ENCODE measurements around the gene ATAD5.
"Not testable (repeated sequence)": the region's sequence is repeated elsewhere in the genome, so short reads cannot be mapped to it uniquely, and the experiment has no call there.

Gene ATAD5

GRCh38 chr17:30915833-30916611, 84.3 kb downstream of the ATAD5 start:
- no peak for DNase-seq (ENCODE audit: low read depth)

- no peak for DNase-seq (ENCODE audit: low read depth)
These were observed 85.3 kb downstream of the ATAD5 start for GRCh38 chr17:30917050-30917449.

DNA sequence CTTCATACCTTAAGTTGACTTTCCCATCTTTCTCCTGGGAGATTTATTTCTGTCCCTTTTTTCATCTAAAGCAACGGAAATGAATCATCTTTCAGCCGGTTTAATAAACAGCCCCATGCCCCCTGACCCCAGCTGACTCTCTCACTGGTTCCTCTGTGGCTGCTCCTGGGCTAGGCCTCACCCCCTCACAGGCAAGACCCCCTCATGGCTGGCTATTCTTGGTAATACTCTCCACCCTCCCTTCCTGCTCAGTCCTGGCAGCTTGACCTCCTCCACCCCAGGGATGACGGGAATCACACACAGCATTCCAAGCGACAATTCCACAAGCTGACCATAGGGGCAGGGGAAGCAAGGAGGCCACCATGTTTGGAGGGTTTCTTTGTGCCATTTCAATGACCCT, 88.5 kb downstream of the ATAD5 start:
- DNase-seq (ENCODE audit: low read depth) = no peak

DNA sequence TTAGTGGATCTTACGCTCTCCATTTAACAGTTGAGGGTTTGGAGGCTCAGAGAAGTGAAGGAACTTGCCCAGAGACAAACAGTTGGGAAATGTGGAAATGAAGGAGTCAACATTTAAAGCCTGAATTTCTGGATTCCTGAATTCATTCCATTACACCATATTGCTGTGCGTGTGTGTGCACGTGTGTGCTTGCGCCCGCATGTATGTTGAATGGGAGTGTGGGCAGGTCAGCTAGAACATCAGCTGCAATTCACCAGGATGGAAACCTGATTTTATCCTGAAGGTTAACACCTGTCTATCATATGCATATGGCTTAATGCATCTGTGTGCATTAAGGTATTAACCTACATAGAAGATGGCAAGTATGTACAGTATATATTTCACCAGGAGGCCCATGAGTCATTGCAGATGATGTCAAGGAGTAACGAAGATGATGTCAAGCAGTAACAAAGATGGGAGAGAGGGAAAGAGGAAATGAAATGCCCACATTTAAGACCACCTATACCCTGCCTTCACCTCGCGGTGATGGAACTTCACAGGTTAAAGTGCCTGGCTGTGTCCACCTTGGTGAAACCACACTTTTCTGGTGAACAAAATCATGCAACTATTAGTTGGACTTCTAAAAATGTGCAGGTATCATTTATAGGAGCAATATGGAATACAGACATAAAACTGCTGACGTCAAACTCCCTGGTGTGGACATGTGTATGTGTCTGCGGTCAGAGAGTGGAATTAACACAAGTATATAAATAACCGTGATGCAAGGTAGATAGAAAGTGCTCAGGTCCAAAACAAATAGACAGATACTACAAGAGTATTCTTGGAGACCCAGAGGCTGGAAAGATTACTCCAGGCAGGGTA, 89.1 kb downstream of the ATAD5 start:
- no peak for DNase-seq (ENCODE audit: low read depth)

DNA sequence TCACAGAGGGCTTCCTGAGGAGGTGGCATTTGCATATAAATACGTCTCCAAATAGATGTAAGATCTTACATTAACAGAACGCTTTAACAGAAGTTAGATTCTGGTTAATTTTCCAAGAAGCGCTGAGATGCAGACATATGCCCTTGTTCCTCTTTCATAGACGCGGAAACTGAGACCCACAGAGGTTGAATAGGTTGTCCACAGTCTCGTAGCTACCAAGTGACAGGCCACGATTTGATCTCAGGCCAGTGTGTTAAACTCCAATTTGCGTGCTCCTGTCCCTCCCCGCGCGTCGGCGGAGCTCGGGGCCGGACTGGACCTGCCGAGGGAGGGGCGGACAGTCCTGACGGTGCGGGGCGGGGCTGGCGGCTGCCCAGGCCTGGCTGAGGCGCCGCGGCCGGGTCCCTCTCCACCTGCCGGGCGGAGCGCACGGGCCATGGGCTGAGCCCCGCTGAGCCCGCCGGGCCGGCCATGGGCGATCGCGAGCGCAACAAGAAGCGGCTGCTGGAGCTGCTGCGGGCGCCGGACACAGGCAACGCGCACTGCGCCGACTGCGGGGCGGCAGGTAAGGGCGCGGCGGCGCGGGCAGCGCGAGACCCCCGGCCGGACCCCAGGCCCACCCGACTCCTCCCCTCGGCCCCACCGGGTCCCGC, 89.9 kb downstream of the ATAD5 start, which contains the start of gene ADAP2:
TSS of gene ADAP2 (plus strand) at position 402 of the 653 bp plus-strand sequence. CDS start at position 472, 70 bp downstream.
- DNase-seq (ENCODE audit: low read depth) = no peak

GRCh38 chr17:30922235-30923030, 90.7 kb downstream of the ATAD5 start:
- no peak for DNase-seq (ENCODE audit: low read depth)

- no peak for DNase-seq (ENCODE audit: low read depth)
These were observed 92.6 kb downstream of the ATAD5 start for GRCh38 chr17:30924341-30924740.

- no peak for DNase-seq (ENCODE audit: low read depth)
These were observed 94.8 kb downstream of the ATAD5 start for GRCh38 chr17:30926516-30926915.

- no peak for DNase-seq (ENCODE audit: low read depth)
These were observed 96.0 kb downstream of the ATAD5 start for GRCh38 chr17:30927756-30928155.

- DNase-seq (ENCODE audit: low read depth) = no peak
These were observed 96.8 kb downstream of the ATAD5 start for GRCh38 chr17:30928584-30928983.

DNA sequence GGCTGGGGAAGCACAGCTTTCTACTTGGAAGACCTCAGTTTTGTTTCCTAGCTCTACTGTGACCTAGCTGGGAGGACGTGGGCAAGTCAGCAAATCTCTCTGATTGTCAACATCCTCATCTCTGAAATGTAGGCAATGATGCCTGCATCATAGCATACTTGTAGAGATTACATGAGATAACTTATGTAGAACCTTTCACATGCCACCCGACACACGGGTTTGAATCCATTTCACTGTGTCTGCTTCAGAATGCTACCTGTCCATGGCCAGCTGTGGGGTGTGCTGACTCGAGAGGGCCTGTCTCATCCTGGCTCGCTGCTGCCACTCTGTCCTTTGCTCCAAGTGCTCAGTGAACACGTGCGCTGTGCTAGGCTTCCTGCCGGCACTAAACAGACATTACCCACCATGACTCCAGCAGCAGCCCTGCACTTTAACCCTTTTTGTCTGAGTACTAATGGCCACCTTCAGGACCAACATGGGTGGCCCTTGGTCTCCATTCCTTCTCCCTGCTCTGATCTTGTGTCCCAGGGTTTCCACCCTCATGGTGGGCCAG, 97.4 kb downstream of the ATAD5 start:
- DNase-seq (ENCODE audit: low read depth) = no peak

- DNase-seq (ENCODE audit: low read depth) = not testable (repeated sequence)
These were observed 98.1 kb downstream of the ATAD5 start for GRCh38 chr17:30929861-30930260.

GRCh38 chr17:30930495-30930894, 98.7 kb downstream of the ATAD5 start:
- DNase-seq (ENCODE audit: low read depth) = no peak

GRCh38 chr17:30931582-30931981, 99.8 kb downstream of the ATAD5 start:
- not testable (repeated sequence) for DNase-seq (ENCODE audit: low read depth)

- no peak for DNase-seq (ENCODE audit: low read depth)
These were observed 102.2 kb downstream of the ATAD5 start for GRCh38 chr17:30933966-30934365.

DNA sequence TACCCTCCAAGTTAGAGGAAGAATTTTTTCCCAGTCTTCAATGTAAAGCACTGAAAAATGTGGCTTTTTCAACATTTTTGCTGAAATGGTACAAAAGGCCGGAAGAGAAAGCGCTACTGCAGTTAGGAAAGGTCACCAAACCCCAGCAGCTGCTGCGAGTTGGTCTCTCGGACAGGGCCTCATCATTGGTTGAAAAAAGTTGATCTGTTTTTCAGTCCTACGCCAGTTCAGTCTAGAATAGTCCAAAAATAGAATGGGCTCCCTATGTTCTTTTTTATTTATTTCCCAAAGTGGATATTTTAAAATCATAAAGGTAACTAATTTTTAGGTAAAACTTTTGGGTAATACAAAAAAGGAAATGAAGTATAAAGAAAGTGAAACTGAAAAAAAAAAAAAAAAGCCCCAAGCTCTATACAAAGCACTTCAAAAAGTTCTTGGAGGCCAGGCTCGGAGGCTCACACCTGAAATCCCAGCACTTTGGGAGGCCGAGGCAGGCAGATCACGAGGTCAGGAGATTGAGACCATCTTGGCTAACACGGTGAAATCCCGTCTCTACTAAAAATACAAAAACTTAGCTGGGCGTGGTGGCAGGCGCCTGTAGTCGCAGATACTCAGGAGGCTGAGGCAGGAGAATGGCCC, 107.4 kb downstream of the ATAD5 start:
- no peak for DNase-seq (ENCODE audit: low read depth)

DNA sequence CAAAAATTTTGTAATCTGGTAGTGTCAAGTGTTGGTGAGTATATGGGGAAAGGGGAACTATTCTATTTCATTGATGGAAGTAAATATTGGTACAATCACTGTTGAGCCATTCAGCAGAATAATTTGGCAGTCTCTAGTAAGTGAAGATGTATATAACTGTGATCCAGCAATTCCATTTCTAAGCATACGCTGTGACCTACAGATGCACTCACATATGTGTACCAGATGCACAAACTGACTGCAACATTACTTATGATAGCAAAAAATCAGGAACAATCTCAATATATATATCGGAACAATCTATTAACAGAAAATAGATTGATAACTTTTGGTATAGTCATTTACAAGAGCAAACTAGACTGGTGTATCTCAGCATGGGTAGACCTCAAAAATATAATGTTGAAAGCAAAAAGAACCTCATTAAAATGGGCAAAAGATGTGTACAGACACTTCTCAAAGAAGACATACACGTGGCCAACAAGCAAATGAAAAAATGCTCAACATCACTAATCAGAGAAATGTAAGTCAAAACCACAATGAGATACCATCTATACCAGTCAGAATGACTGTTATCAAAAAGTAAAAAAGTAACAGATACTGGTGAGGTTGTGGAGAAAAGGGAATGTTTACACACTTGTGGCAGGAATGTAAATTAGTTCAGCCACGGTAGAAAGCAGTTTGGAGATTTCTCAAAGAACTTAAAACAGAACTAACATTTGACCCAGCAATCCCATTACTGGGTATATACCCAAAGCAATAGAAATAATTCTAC, 110.7 kb downstream of the ATAD5 start:
- no peak for DNase-seq (ENCODE audit: low read depth)

All from CMK (cell line).